Gastroesophageal sphincter (tissue), 4 donors: ENCODE data around the gene PPARGC1A. TPM values are rescaled to one million over a fixed set of nuclear protein-coding genes. Genes with fewer than 3 reads are reported as not detected.

ENCODE experiments used
- ATAC-seq: fragments of 150-250 bp; one replicate; pipeline ENCODE4 v1.9.1; 2016; ENCODE audit warnings: mild to moderate bottlenecking, moderate library complexity
- H3K27ac ChIP-seq, 4 donors: fragments of 200-600 bp; sonication (generic) in 3 of 4; 1 replicate in 3 of 4; 2 replicates in 1 of 4; pipeline ENCODE4 v1.5.1; 2016 to 2019
- H3K27me3 ChIP-seq: fragments of 200-600 bp; sonication (generic); one replicate; pipeline ENCODE4 v1.5.1; 2019
- H3K36me3 ChIP-seq, 2 donors: fragments of 200-600 bp; sonication (generic); one replicate each; pipeline ENCODE4 v1.5.1; 2019; ENCODE audit warnings: control low read depth in 1 of 2
- H3K4me1 ChIP-seq, 3 donors: fragments of 200-600 bp; sonication (generic); 1 replicate in 2 of 3; 2 replicates in 1 of 3; pipeline ENCODE4 v1.5.1; 2016 to 2019; ENCODE audit warnings: control low read depth in 2 of 3
- H3K4me3 ChIP-seq, 2 donors: fragments of 200-600 bp; sonication (generic); one replicate each; pipeline ENCODE4 v1.5.1; 2019; ENCODE audit warnings: mild to moderate bottlenecking in 1 of 2, moderate library complexity in 1 of 2
- H3K9me3 ChIP-seq, 3 donors: fragments of 200-600 bp; sonication (generic); one replicate each; pipeline ENCODE4 v1.5.1; 2017 to 2019; ENCODE audit warnings: control low read depth in 2 of 3
- CTCF ChIP-seq, 4 experiments: fragments of 200-600 bp in 2 of 4; fragments of 450-650 bp in 2 of 4; sonication (generic) in 1 of 4; IDR thresholded peaks; one replicate each; pipeline ENCODE4 v1.5.1; 2017 to 2019; ENCODE audit warnings: antibody characterized with exemption in 4 of 4, mild to moderate bottlenecking in 2 of 4, moderate library complexity in 2 of 4
- EP300 ChIP-seq: sonication (generic); formaldehyde crosslinking; IDR thresholded peaks from one replicate; pipeline ENCODE4 v1.6.1; 2017; ENCODE audit warnings: antibody characterized with exemption, mild to moderate bottlenecking
- POLR2A ChIP-seq, 2 donors: fragments of 450-650 bp; IDR thresholded peaks; one replicate each; pipeline ENCODE4 v1.6.1; 2017; ENCODE audit warnings: antibody characterized with exemption in 2 of 2, mild to moderate bottlenecking in 2 of 2, moderate library complexity in 1 of 2
- POLR2AphosphoS5 ChIP-seq: sonication (generic); formaldehyde crosslinking; IDR thresholded peaks from one replicate; pipeline ENCODE4 v1.6.1; 2017; ENCODE audit warnings: antibody characterized with exemption
- WGBS, 2 donors: methylation state at CpG; one replicate each; pipeline ENCODE4 v1.1.5; 2018; ENCODE audit warnings: low coverage in 1 of 2; 5-methylcytosine and 5-hydroxymethylcytosine counted together
- total RNA-seq, 4 donors: library from RNA; depleted of rRNA; stranded (reverse); fragments of >200 nt; gene quantifications; one replicate each; pipeline ENCODE4 v1.1.0, GENCODE V29; 2016

PPARGC1A gene
- total RNA-seq, 4 donors from 2014 or later = 5.8 to 43.7 (median 18.3) TPM

- Histone ChIP-seq H3K27me3 (no peaks in the 10 kb centered on the region), H3K9me3 (no peaks in the 10 kb centered on the region), H3K27ac (peak overlapping the region in 3 of 4 donors; percentile 23 to 83 (median 32)), H3K4me1 (peaks cover 3 to 78% (median 11%) of the 10 kb centered on the region in 3 donors), H3K4me3 (no peak overlapping the region), H3K36me3 (no peaks in the 10 kb centered on the region)
- WGBS, 2 donors = 53 to 83% methylated on average over 4 to 6 of the region's 6 CpGs
- no peak for ATAC-seq
- no peak for TF ChIP-seq CTCF (IDR thresholded peaks at IDR 0.05)
- TF ChIP-seq POLR2A (IDR thresholded peaks at IDR 0.05) = no peak
- no peak for TF ChIP-seq EP300
- TF ChIP-seq POLR2AphosphoS5 = no peak
These were observed 14.5 kb downstream of the PPARGC1A start for GRCh38 chr4:23875317-23875716.

GRCh38 chr4:23874536-23874901 lies 15.3 kb downstream of the PPARGC1A start:
- H3K36me3 ChIP-seq = no peaks in the 10 kb centered on the region
- no peak for TF ChIP-seq CTCF (IDR thresholded peaks at IDR 0.05)
- TF ChIP-seq POLR2A (IDR thresholded peaks at IDR 0.05) = no peak
- no peak for TF ChIP-seq EP300
- no peak for TF ChIP-seq POLR2AphosphoS5
- ATAC-seq = no peak
- H3K4me1 ChIP-seq = peaks cover 3 to 71% (median 11%) of the 10 kb centered on the region in 3 donors
- no peaks in the 10 kb centered on the region for H3K9me3 ChIP-seq
- WGBS, 2 donors = 86 to 100% methylated on average over 2 of the region's 2 CpGs
- H3K27me3 ChIP-seq = no peaks in the 10 kb centered on the region
- no peak overlapping the region for H3K4me3 ChIP-seq
- H3K27ac ChIP-seq = peak overlapping the region in 3 of 4 donors; percentile 28 to 83 (median 46)

- H3K4me3 ChIP-seq = no peak overlapping the region
- H3K4me1 ChIP-seq = peaks cover 3 to 67% (median 11%) of the 10 kb centered on the region in 3 donors
- peak overlapping the region in 3 of 4 donors; percentile 25 to 83 (median 46) for H3K27ac ChIP-seq
- no peaks in the 10 kb centered on the region for H3K27me3 ChIP-seq
- ATAC-seq = no peak
- H3K36me3 ChIP-seq = no peaks in the 10 kb centered on the region
- TF ChIP-seq POLR2A (IDR thresholded peaks at IDR 0.05) = no peak
- TF ChIP-seq POLR2AphosphoS5 = no peak
- no peak for TF ChIP-seq EP300
- no peak for TF ChIP-seq CTCF (IDR thresholded peaks at IDR 0.05)
- WGBS, 2 donors = 66 to 86% methylated on average over 7 of the region's 7 CpGs
- no peaks in the 10 kb centered on the region for H3K9me3 ChIP-seq
These were observed 15.9 kb downstream of the PPARGC1A start for GRCh38 chr4:23873717-23874535.

GRCh38 chr4:23871426-23871825 lies 18.4 kb downstream of the PPARGC1A start:
- H3K4me3 ChIP-seq = no peak overlapping the region
- H3K36me3 ChIP-seq = no peaks in the 10 kb centered on the region
- H3K4me1 ChIP-seq = peaks cover 0 to 66% (median 7%) of the 10 kb centered on the region in 3 donors
- H3K27me3 ChIP-seq = no peaks in the 10 kb centered on the region
- ATAC-seq = no peak
- WGBS, 2 donors = 71 to 79% methylated on average over 1 to 2 of the region's 2 CpGs
- H3K9me3 ChIP-seq = no peaks in the 10 kb centered on the region
- TF ChIP-seq POLR2A (IDR thresholded peaks at IDR 0.05) (no peak), POLR2AphosphoS5 (no peak)
- no peak overlapping the region for H3K27ac ChIP-seq

GRCh38 chr4:23866450-23867075 lies 23.3 kb downstream of the PPARGC1A start:
- H3K4me1 ChIP-seq = peaks cover 0 to 33% (median 0%) of the 10 kb centered on the region in 3 donors
- 36 to 56% methylated on average over 8 to 11 of the region's 11 CpGs for WGBS, 2 donors
- no peak for TF ChIP-seq EP300
- TF ChIP-seq CTCF (IDR thresholded peaks at IDR 0.05) = no peak
- TF ChIP-seq POLR2A (IDR thresholded peaks at IDR 0.05) = no peak
- TF ChIP-seq POLR2AphosphoS5 = no peak
- H3K36me3 ChIP-seq = no peaks in the 10 kb centered on the region
- no peak overlapping the region for H3K4me3 ChIP-seq
- H3K9me3 ChIP-seq = no peaks in the 10 kb centered on the region
- H3K27ac ChIP-seq = peak overlapping the region in 3 of 4 donors; percentile 45 to 52 (median 51)
- no peak for ATAC-seq
- H3K27me3 ChIP-seq = no peaks in the 10 kb centered on the region
